H1 (cell line): ENCODE measurements around the gene MYO18A. TPM values are rescaled to one million over a fixed set of nuclear protein-coding genes. Genes with fewer than 3 reads are reported as not detected.
A peak's percentile ranks its signal among the peaks of the same experiment; 100 is the strongest.

Source experiments
- CTCF ChIA-PET: fragments of 300-600 bp; sonication (Branson Sonifier 250); formaldehyde crosslinking; loops from one replicate; lab custom pipeline; 2021; ENCODE audit not compliant: partially characterized antibody; lab: Charles Lee
- POLR2A ChIA-PET: fragments of 300-600 bp; sonication (Branson Sonifier 250); formaldehyde crosslinking; loops from one replicate; lab custom pipeline; 2021; ENCODE audit warnings: inconsistent platforms; ENCODE audit not compliant: partially characterized antibody; lab: Charles Lee
- DNase-seq, 2 experiments: peaks; one replicate each; pipeline versions ENCODE4 v3.0.0 to v3.0.0-alpha.2; 2010 to 2022; ENCODE audit warnings: low spot score in 2 of 2, low read depth in 1 of 2, mixed read lengths in 1 of 2
- FAIRE-seq: peaks from 2 replicates; lab custom pipeline; 2011; peaks lifted over from hg19 to GRCh38; lab: Jason Lieb, UNC
- H2AFZ ChIP-seq: 2 replicates; pipeline ENCODE4 v1.8.1; 2012; ENCODE audit warnings: low read length, inconsistent platforms
- H2AK5ac ChIP-seq: 2 replicates; pipeline ENCODE4 v1.6.1; 2013; ENCODE audit warnings: low read depth, low read length
- H2BK120ac ChIP-seq: replicated peaks from 2 replicates; pipeline ENCODE3; 2013; ENCODE audit warnings: low read depth, low read length, inconsistent platforms
- H2BK12ac ChIP-seq: 2 replicates; pipeline ENCODE4 v1.6.1; 2013; ENCODE audit warnings: low read depth, low read length
- H2BK15ac ChIP-seq: 2 replicates; pipeline ENCODE4 v1.6.1; 2013; ENCODE audit warnings: low read length
- H2BK20ac ChIP-seq: 2 replicates; pipeline ENCODE4 v1.6.1; 2013; ENCODE audit warnings: low read length
- H2BK5ac ChIP-seq: 2 replicates; pipeline ENCODE4 v1.6.1; 2013; ENCODE audit warnings: low read depth, low read length
- H3K14ac ChIP-seq: 2 replicates; pipeline ENCODE4 v1.6.1; 2013; ENCODE audit warnings: inconsistent platforms; ENCODE audit not compliant: insufficient read length
- H3K18ac ChIP-seq: 2 replicates; pipeline ENCODE4 v1.6.1; 2013; ENCODE audit warnings: low read length; ENCODE audit errors: extremely low read depth
- H3K23ac ChIP-seq: 2 replicates; pipeline ENCODE4 v1.6.1; 2013; ENCODE audit warnings: inconsistent platforms; ENCODE audit not compliant: insufficient read length
- H3K23me2 ChIP-seq: 2 replicates; pipeline ENCODE4 v1.6.1; 2013; ENCODE audit warnings: low read depth, low read length
- H3K27ac ChIP-seq: 2 replicates; pipeline ENCODE4 v1.6.1; 2011; ENCODE audit warnings: low read depth, low read length, inconsistent platforms
- H3K27me3 ChIP-seq, 4 experiments: replicated peaks in 1 of 4; 1 replicate in 1 of 4; 2 replicates in 3 of 4; pipeline versions ENCODE4 v1.6.1 to v1.8.1; 2011 to 2013; ENCODE audit warnings: low read length in 3 of 4, mild to moderate bottlenecking in 3 of 4, inconsistent platforms in 2 of 4, mixed read lengths in 2 of 4, moderate library complexity in 1 of 4; ENCODE audit not compliant: control insufficient read depth in 3 of 4, insufficient read depth in 3 of 4; ENCODE audit errors: extremely low read depth in 1 of 4
- H3K36me3 ChIP-seq, 4 experiments: 2 replicates each; pipeline versions ENCODE4 v1.6.1 to v1.8.1; 2011 to 2013; ENCODE audit warnings: mild to moderate bottlenecking in 4 of 4, low read length in 3 of 4, moderate library complexity in 2 of 4, control low read depth in 1 of 4, inconsistent platforms in 1 of 4; ENCODE audit not compliant: insufficient read depth in 4 of 4, control insufficient read depth in 2 of 4
- H3K4ac ChIP-seq: replicated peaks from 2 replicates; pipeline ENCODE3; 2013; ENCODE audit warnings: low read length, low read depth, mixed read lengths, inconsistent platforms; ENCODE audit not compliant: insufficient read length
- H3K4me1 ChIP-seq, 4 experiments: replicated peaks in 1 of 4; 1 replicate in 1 of 4; 2 replicates in 3 of 4; pipeline versions ENCODE4 v1.6.1 to v1.8.1; 2011 to 2013; ENCODE audit warnings: low read length in 3 of 4, inconsistent platforms in 2 of 4, mixed read lengths in 1 of 4; ENCODE audit not compliant: insufficient read depth in 4 of 4, control insufficient read depth in 3 of 4
- H3K4me2 ChIP-seq, 2 experiments: 2 replicates each; pipeline versions ENCODE4 v1.6.1 to v1.8.1; 2011 to 2013; ENCODE audit warnings: low read depth in 2 of 2, low read length in 2 of 2, control low read depth in 1 of 2, inconsistent platforms in 1 of 2, mild to moderate bottlenecking in 1 of 2; ENCODE audit not compliant: insufficient read depth in 1 of 2
- H3K4me3 ChIP-seq, 4 experiments: fragments of 200-600, 300-600 bp in 1 of 4; sonication (generic), shearing (Covaris generic), sonication (Bioruptor Twin) in 1 of 4; 2 replicates each; pipeline versions ENCODE4 v1.5.1 to v1.8.1; 2011 to 2016; ENCODE audit warnings: low read length in 4 of 4, low read depth in 3 of 4, control low read depth in 2 of 4, inconsistent platforms in 2 of 4, mild to moderate bottlenecking in 2 of 4, mixed read lengths in 1 of 4, moderate library complexity in 1 of 4; ENCODE audit not compliant: insufficient read depth in 2 of 4; ENCODE audit errors: extremely low read depth in 1 of 4
- H3K56ac ChIP-seq: replicated peaks from 2 replicates; pipeline ENCODE3; 2013; ENCODE audit warnings: low read depth, mild to moderate bottlenecking, mixed read lengths, low read length, inconsistent platforms; ENCODE audit not compliant: insufficient read length
- H3K79me1 ChIP-seq: 2 replicates; pipeline ENCODE4 v1.6.1; 2013; ENCODE audit warnings: low read depth, low read length, control low read depth
- H3K79me2 ChIP-seq, 2 experiments: 2 replicates each; pipeline versions ENCODE4 v1.6.1 to v1.8.1; 2012 to 2013; ENCODE audit warnings: low read length in 2 of 2, mild to moderate bottlenecking in 2 of 2, inconsistent platforms in 1 of 2; ENCODE audit not compliant: insufficient read depth in 2 of 2, control insufficient read depth in 1 of 2
- H3K9ac ChIP-seq, 4 experiments: replicated peaks in 1 of 4; 1 replicate in 1 of 4; 2 replicates in 3 of 4; pipeline versions ENCODE4 v1.6.1 to v1.8.1; 2011 to 2013; ENCODE audit warnings: low read depth in 3 of 4, low read length in 3 of 4, control low read depth in 2 of 4, mild to moderate bottlenecking in 2 of 4, moderate library complexity in 2 of 4, inconsistent platforms in 1 of 4; ENCODE audit errors: extremely low read depth in 1 of 4
- H3K9me3 ChIP-seq, 2 experiments: 2 replicates each; pipeline versions ENCODE4 v1.6.1 to v1.8.1; 2012 to 2013; ENCODE audit warnings: mild to moderate bottlenecking in 2 of 2, moderate library complexity in 2 of 2, control low read depth in 1 of 2, inconsistent platforms in 1 of 2, low read depth in 1 of 2, low read length in 1 of 2, mixed read lengths in 1 of 2; ENCODE audit not compliant: insufficient read depth in 2 of 2
- H4K20me1 ChIP-seq, 2 experiments: replicated peaks in 1 of 2; 2 replicates each; pipeline versions ENCODE3 to v1.8.1; 2011 to 2013; ENCODE audit warnings: inconsistent platforms in 2 of 2, low read length in 2 of 2, mild to moderate bottlenecking in 1 of 2; ENCODE audit not compliant: insufficient read depth in 2 of 2, control insufficient read depth in 1 of 2
- H4K5ac ChIP-seq: 2 replicates; pipeline ENCODE4 v1.6.1; 2013; ENCODE audit warnings: low read length, low read depth, mixed read lengths, inconsistent platforms; ENCODE audit not compliant: insufficient read length
- H4K8ac ChIP-seq: 2 replicates; pipeline ENCODE4 v1.8.0; 2013; ENCODE audit warnings: mild to moderate bottlenecking, moderate library complexity, low read length, inconsistent platforms; ENCODE audit not compliant: insufficient read depth; ENCODE audit errors: extremely low read depth
- H4K91ac ChIP-seq: replicated peaks from 2 replicates; pipeline ENCODE3; 2013; ENCODE audit warnings: low read length, mixed read lengths, inconsistent platforms; ENCODE audit not compliant: insufficient read length
- CTCF ChIP-seq, 3 experiments: IDR thresholded peaks; 1 replicate in 2 of 3; 2 replicates in 1 of 3; pipeline versions ENCODE4 v1.5.1 to v1.6.1; 2011; ENCODE audit warnings: low read length in 3 of 3, mild to moderate bottlenecking in 3 of 3, inconsistent platforms in 2 of 3, low read depth in 1 of 3, moderate library complexity in 1 of 3; ENCODE audit not compliant: insufficient read depth in 1 of 3; ENCODE audit errors: control extremely low read depth in 1 of 3
- HDAC6 ChIP-seq: IDR thresholded peaks from one replicate; pipeline ENCODE4 v1.7.1; 2012; ENCODE audit warnings: low read depth, mild to moderate bottlenecking, inconsistent platforms, low read length, moderate library complexity
- RAD21 ChIP-seq, 2 experiments: IDR thresholded peaks in 1 of 2; conservative IDR thresholded peaks in 1 of 2; 2 replicates each; pipeline ENCODE4 v1.6.1; 2011; ENCODE audit warnings: low read depth in 2 of 2, low read length in 2 of 2, improper control_type of control experiment in 1 of 2, inconsistent platforms in 1 of 2, mild to moderate bottlenecking in 1 of 2, moderate library complexity in 1 of 2
- WGBS, 2 experiments: shearing (Covaris generic) in 1 of 2; methylation state at CpG; one replicate each; pipeline versions ENCODE4 v1.1.6 to v1.1.7; 2013 to 2015; ENCODE audit warnings: low lambda C conversion rate in 2 of 2, mixed read lengths in 2 of 2, inconsistent platforms in 1 of 2, low coverage in 1 of 2, missing lambda C conversion rate in 1 of 2; ENCODE audit not compliant: insufficient replicate concordance in 2 of 2, insufficient coverage in 1 of 2, insufficient read length in 1 of 2; ENCODE audit errors: extremely low coverage in 1 of 2, missing lambda C conversion rate in 1 of 2; 5-methylcytosine and 5-hydroxymethylcytosine counted together
- polyA plus RNA-seq, 7 experiments: library from polyadenylated mRNA; depleted of rRNA in 3 of 7; stranded (reverse) in 5 of 7; unstranded in 2 of 7; fragments of >200 nt in 5 of 7; fragments of 200-250 nt in 2 of 7; gene quantifications; 1 replicate in 5 of 7; 2 replicates in 1 of 7; 4 replicates in 1 of 7; pipeline versions ENCODE4 v1.2.1 to v1.2.3, GENCODE V29; 2011 to 2013; ENCODE audit warnings: missing spikeins in 2 of 7, mixed read lengths in 2 of 7
- total RNA-seq: library from RNA; stranded (reverse); fragmentation: NEBNext Ultra II Directional; extraction: Animal tissue kit (Norgen Biotek cat#: 25700); gene quantifications from 2 replicates; pipeline ENCODE4 v1.2.1, GENCODE V29; 2021

The MYO18A gene
- total and polyA plus RNA-seq, 2 of the 8 experiments (the other 6 are each of a cell fraction or from before 2014, with no cell fraction given) = 7.6 to 43.8 TPM

GRCh38 chr17:29090750-29091605 is 89.2 kb downstream of the MYO18A start:
- Histone ChIP-seq H3K14ac (no peak overlapping the region), H4K91ac (no peak overlapping the region), H3K4ac (no peak overlapping the region), H3K4me1 (peaks cover 0 to 19% (median 7%) of the 10 kb centered on the region in 4 experiments; a peak in 6 of 7 replicates), H2BK120ac (no peak overlapping the region), H2BK5ac (peak overlapping the region; percentile 63; the same call in 1 of the 2 replicates), H2AFZ (no peak overlapping the region), H3K79me1 (no peaks in the 10 kb centered on the region), H4K5ac (no peak overlapping the region), H2BK12ac (no peak overlapping the region), H2AK5ac (no peak overlapping the region), H3K23me2 (no peaks in the 10 kb centered on the region), H3K9ac (no peak overlapping the region), H2BK20ac (0 out of 2 replicates have a peak overlapping the region, but pooled peaks have one; percentile 27), H3K18ac (no peak overlapping the region), H3K4me3 (no peak overlapping the region), H3K27ac (no peak overlapping the region), H3K23ac (no peak overlapping the region), H3K56ac (no peak overlapping the region), H4K8ac (no peak overlapping the region; the same call in 1 of the 2 replicates), H3K79me2 (no peaks in the 10 kb centered on the region), H3K27me3 (no peaks in the 10 kb centered on the region), H2BK15ac (peak overlapping the region; percentile 53; the same call in 1 of the 2 replicates), H3K4me2 (no peak overlapping the region), H3K9me3 (no peaks in the 10 kb centered on the region), H3K36me3 (peaks cover 0 to 27% (median 11%) of the 10 kb centered on the region in 4 experiments; a peak in 6 of 8 replicates), H4K20me1 (peaks cover 0 to 2% of the 10 kb centered on the region in 2 experiments)
- no peak for DNase-seq
- no peak for TF ChIP-seq HDAC6
- peak; percentile 36 to 55 for TF ChIP-seq RAD21 (IDR thresholded peaks at IDR 0.05 in 1 of 2, conservative IDR thresholded peaks at IDR 0.05 in 1 of 2; ENCODE audit: low read depth in 2 of 2, low read length in 2 of 2)
- peak in 2 of 3 experiments; percentile 7 to 20; a peak in 2 of 4 replicates for TF ChIP-seq CTCF (IDR thresholded peaks at IDR 0.05; ENCODE audit: control extremely low read depth in 1 of 3, insufficient read depth in 1 of 3, low read depth in 1 of 3, low read length in 3 of 3)
- ChIA-PET CTCF (interaction anchor here (0.6 to 4.2 kb wide), 23 partner anchors 33 to 157 kb away, joined by 3 to 33 read pairs (median 4); partner anchors contain the start of gene PIPOX), POLR2A (interaction anchor here (0.7 to 1.7 kb wide), 10 partner anchors 9 to 371 kb away, joined by 3 to 6 read pairs (median 4); partner anchors contain the start of gene RPL23A)
- 92% methylated on average over 12 of the region's 12 CpGs; no CpG with 5 or more reads in 1 of the 2 experiments for WGBS, 2 experiments
- FAIRE-seq = no peak
